Fibroblast of gingiva (primary cell): ENCODE results near the gene FER.
"Not testable (repeated sequence)": the region's sequence is repeated elsewhere in the genome, so short reads cannot be mapped to it uniquely, and the experiment has no call there.

ENCODE experiments used
- DNase-seq: peaks from one replicate; pipeline ENCODE4 v3.0.0-alpha.2; 2011; ENCODE audit warnings: low read depth

Gene FER

GRCh38 chr5:109035436-109035835 is 287.7 kb downstream of the FER start:
- peak; percentile 39 for DNase-seq

GRCh38 chr5:109038209-109038840 is 290.6 kb downstream of the FER start:
- DNase-seq: no peak

- no peak for DNase-seq
Measured at GRCh38 chr5:109041317-109041716, 293.6 kb downstream of the FER start.

- DNase-seq: peak; percentile 85
Measured at GRCh38 chr5:109045710-109046109, 298.0 kb downstream of the FER start.

GRCh38 chr5:109049565-109049964 is 301.9 kb downstream of the FER start:
- no peak for DNase-seq

GRCh38 chr5:109050321-109050720 is 302.6 kb downstream of the FER start:
- not testable (repeated sequence) for DNase-seq

- not testable (repeated sequence) for DNase-seq
Measured at GRCh38 chr5:109052216-109052615, 304.5 kb downstream of the FER start.

- peak; percentile 67 for DNase-seq
Measured at GRCh38 chr5:109053995-109054417, 306.3 kb downstream of the FER start.

GRCh38 chr5:109060378-109061025 is 312.8 kb downstream of the FER start:
- no peak for DNase-seq

- peak; percentile 73 for DNase-seq
Measured at GRCh38 chr5:109062664-109063063, 315.0 kb downstream of the FER start.

- peak; percentile 77 for DNase-seq
Measured at GRCh38 chr5:109063223-109063622, 315.5 kb downstream of the FER start.

- no peak for DNase-seq
Measured at GRCh38 chr5:109076741-109077140, 329.0 kb downstream of the FER start.

GRCh38 chr5:109078448-109078847 is 330.8 kb downstream of the FER start:
- no peak for DNase-seq

- DNase-seq: no peak
Measured at GRCh38 chr5:109080481-109080880, 332.8 kb downstream of the FER start.

GRCh38 chr5:109080896-109081295 is 333.2 kb downstream of the FER start:
- DNase-seq: no peak

GRCh38 chr5:109083937-109084336 is 336.2 kb downstream of the FER start:
- no peak for DNase-seq

- no peak for DNase-seq
Measured at GRCh38 chr5:109089191-109089590, 341.5 kb downstream of the FER start.

GRCh38 chr5:109099081-109099480 is 351.4 kb downstream of the FER start:
- DNase-seq: no peak

- no peak for DNase-seq
Measured at GRCh38 chr5:109100971-109101370, 353.3 kb downstream of the FER start.

- no peak for DNase-seq
Measured at GRCh38 chr5:109102096-109102690, 354.5 kb downstream of the FER start.

- peak; percentile 91 for DNase-seq
Measured at GRCh38 chr5:109105631-109106267, 358.1 kb downstream of the FER start.

GRCh38 chr5:109111680-109112079 is 364.0 kb downstream of the FER start:
- DNase-seq: no peak

- no peak for DNase-seq
Measured at GRCh38 chr5:109113608-109114007, 365.9 kb downstream of the FER start.
